Left lung (tissue), 10 donors: ENCODE results near the gene TRIM54. TPM values are rescaled to one million over a fixed set of nuclear protein-coding genes. Genes with fewer than 3 reads are reported as not detected.
A peak's percentile ranks its signal among the peaks of the same experiment; 100 is the strongest.

Experiments
- ATAC-seq: fragments of 200-7000 bp; cut with Tn5 transposase; one replicate; pipeline ENCODE4 v1.9.1; 2020; ENCODE audit warnings: moderate library complexity
- DNase-seq, 4 donors: peaks; one replicate each; pipeline ENCODE4 v3.0.0-alpha.2; 2013 to 2020
- H3K27ac ChIP-seq, 2 donors: fragments of 200-600 bp; sonication (generic) in 1 of 2; one replicate each; pipeline versions ENCODE4 v1.5.0 to v1.8.0; 2020 to 2021
- H3K27me3 ChIP-seq, 2 donors: fragments of 200-600 bp; sonication (generic) in 1 of 2; one replicate each; pipeline versions ENCODE4 v1.5.0 to v1.8.0; 2020 to 2021
- H3K36me3 ChIP-seq, 2 donors: fragments of 200-600 bp; sonication (generic) in 1 of 2; one replicate each; pipeline versions ENCODE4 v1.5.0 to v1.8.0; 2020 to 2021
- H3K4me1 ChIP-seq, 2 donors: fragments of 200-600 bp; one replicate each; pipeline ENCODE4 v1.8.0; 2021
- H3K4me3 ChIP-seq, 2 donors: fragments of 200-600 bp; sonication (generic) in 1 of 2; one replicate each; pipeline versions ENCODE4 v1.5.0 to v1.8.0; 2020 to 2021; ENCODE audit warnings: mild to moderate bottlenecking in 1 of 2
- H3K9me3 ChIP-seq, 2 donors: fragments of 200-600 bp; sonication (generic) in 1 of 2; one replicate each; pipeline versions ENCODE4 v1.5.0 to v1.8.0; 2020 to 2021
- intact Hi-C, 2 donors: fragments of 100-400 bp; cut with DNase I; formaldehyde crosslinking; loops; one replicate each; pipeline versions ENCODE4 v1.11.2 to v1.14.2; 2022
- polyA plus RNA-seq, 6 donors: library from polyadenylated mRNA; unstranded; fragments of 120-200 nt; gene quantifications; one replicate each; pipeline ENCODE4 v1.2.1, GENCODE V29; 2013; ENCODE audit not compliant: insufficient read length in 6 of 6
- total RNA-seq, 2 donors: library from RNA; stranded (reverse); fragmentation: NEBNext Ultra II Directional; extraction: Animal tissue kit (Norgen Biotek cat#: 25700); gene quantifications; one replicate each; pipeline ENCODE4 v1.2.1, GENCODE V29; 2021
- TF ChIP-seq, protein P1 (sequence below), 2 donors: fragments of 200-600 bp; sonication (generic) in 1 of 2; IDR thresholded peaks; one replicate each; pipeline versions ENCODE4 v1.5.0 to v1.8.0; 2021; ENCODE audit warnings: antibody characterized with exemption in 2 of 2
- donor health status: DM: no; HTN: yes; CAD: no.
- donor health status: DM: no; HTN: no; CAD: no.

TRIM54 gene
- total and polyA plus RNA-seq, 8 donors = 0.07 to 0.17 (median 0.09) TPM; not detected in 2

DNA sequence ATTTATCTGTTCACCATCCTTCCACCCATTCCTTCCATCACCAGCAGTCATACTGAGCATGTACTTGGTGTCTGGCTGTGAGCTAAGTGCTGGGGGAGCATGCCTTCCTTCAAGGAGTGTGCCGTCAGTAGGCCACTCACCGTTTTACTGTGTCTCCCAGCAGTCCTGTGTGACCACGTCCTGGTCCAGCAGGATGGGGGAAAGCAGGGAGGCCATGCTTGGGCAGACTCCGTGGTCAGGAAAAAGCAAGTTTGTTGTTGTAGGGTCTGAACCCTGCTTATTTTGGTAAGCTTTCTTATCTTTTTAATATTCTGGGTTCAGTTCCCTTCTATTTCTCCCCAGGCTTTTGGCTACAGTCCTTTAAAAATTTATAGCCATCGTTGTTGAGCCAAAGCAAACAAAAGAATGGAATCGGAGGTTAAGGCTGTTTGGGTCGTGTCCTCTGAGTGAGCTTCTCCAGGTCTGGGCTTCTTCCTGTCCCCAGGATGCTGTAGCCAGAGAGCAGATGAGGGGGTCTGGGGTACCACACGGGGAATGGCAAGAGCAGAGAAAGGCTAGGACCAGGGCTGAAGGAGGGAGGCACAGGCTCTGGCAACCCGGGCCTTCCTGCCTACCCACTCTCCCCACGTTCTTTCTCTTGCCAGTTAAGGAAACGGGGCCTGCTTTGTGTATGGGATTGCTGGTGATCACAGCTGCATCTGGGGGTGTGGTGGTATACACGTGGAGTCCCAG is 32.9 kb upstream of the TRIM54 start:
- DNase-seq = no peak
- peaks cover 0 to 5% of the 10 kb centered on the region in 2 donors for H3K36me3 ChIP-seq
- H3K9me3 ChIP-seq = no peaks in the 10 kb centered on the region
- intact Hi-C loops = no loop called here
- no peak overlapping the region for H3K4me3 ChIP-seq
- TF ChIP-seq, protein P1, sequence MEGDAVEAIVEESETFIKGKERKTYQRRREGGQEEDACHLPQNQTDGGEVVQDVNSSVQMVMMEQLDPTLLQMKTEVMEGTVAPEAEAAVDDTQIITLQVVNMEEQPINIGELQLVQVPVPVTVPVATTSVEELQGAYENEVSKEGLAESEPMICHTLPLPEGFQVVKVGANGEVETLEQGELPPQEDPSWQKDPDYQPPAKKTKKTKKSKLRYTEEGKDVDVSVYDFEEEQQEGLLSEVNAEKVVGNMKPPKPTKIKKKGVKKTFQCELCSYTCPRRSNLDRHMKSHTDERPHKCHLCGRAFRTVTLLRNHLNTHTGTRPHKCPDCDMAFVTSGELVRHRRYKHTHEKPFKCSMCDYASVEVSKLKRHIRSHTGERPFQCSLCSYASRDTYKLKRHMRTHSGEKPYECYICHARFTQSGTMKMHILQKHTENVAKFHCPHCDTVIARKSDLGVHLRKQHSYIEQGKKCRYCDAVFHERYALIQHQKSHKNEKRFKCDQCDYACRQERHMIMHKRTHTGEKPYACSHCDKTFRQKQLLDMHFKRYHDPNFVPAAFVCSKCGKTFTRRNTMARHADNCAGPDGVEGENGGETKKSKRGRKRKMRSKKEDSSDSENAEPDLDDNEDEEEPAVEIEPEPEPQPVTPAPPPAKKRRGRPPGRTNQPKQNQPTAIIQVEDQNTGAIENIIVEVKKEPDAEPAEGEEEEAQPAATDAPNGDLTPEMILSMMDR (IDR thresholded peaks at IDR 0.05) = no peak
- H3K27ac ChIP-seq = no peak overlapping the region
- H3K4me1 ChIP-seq = peaks cover 0 to 6% of the 10 kb centered on the region in 2 donors
- no peak for ATAC-seq
- H3K27me3 ChIP-seq = peaks cover 0 to 51% of the 10 kb centered on the region in 2 donors

DNA sequence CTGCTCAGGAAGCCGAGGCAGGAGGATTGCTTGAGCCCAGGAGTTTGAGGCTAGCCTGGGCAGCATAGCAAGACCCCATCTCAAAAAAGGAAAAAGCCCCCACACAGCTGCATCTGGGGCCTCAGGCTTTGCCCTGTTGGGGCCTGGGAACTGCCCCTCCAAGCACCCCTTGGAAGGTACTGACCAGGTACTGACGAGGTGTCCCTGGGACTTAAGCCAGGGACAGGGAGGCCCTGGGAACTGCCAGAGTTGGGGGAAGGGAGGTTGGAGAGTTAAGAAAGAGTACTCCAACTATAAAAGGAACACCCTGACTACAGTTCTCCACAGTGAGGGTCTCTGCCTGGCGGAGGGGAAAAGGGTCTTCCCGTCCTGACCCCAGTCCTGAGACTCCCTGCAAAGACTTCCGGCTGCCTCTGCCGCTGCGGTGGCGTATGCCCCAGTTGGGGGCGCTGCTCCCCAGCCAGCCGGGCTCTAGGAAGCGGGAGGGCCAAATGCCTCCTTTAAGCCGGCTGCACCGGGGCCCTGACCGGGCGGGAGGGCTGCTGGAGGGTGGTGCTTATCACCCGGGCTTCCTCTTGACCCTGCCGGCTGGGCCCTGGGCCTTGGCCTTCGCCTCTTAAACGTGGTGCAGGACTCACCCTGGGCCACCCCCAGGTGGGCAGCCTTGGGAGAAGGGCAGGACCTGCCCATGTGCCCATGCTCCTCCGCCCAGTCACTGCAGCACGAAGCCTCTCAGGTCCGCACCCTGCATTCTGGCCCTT is 32.2 kb upstream of the TRIM54 start:
- H3K27ac ChIP-seq = no peak overlapping the region
- H3K4me1 ChIP-seq = peaks cover 0 to 6% of the 10 kb centered on the region in 2 donors
- DNase-seq = peak in 2 of 4 donors; percentile 39 to 86
- H3K36me3 ChIP-seq = no peaks in the 10 kb centered on the region
- peak; percentile 97 for ATAC-seq
- peaks cover 0 to 56% of the 10 kb centered on the region in 2 donors for H3K27me3 ChIP-seq
- intact Hi-C loops = no loop called here
- no peak overlapping the region for H3K4me3 ChIP-seq
- H3K9me3 ChIP-seq = no peaks in the 10 kb centered on the region
- TF ChIP-seq, protein P1 (IDR thresholded peaks at IDR 0.05) = peak; percentile 46 to 50

DNA sequence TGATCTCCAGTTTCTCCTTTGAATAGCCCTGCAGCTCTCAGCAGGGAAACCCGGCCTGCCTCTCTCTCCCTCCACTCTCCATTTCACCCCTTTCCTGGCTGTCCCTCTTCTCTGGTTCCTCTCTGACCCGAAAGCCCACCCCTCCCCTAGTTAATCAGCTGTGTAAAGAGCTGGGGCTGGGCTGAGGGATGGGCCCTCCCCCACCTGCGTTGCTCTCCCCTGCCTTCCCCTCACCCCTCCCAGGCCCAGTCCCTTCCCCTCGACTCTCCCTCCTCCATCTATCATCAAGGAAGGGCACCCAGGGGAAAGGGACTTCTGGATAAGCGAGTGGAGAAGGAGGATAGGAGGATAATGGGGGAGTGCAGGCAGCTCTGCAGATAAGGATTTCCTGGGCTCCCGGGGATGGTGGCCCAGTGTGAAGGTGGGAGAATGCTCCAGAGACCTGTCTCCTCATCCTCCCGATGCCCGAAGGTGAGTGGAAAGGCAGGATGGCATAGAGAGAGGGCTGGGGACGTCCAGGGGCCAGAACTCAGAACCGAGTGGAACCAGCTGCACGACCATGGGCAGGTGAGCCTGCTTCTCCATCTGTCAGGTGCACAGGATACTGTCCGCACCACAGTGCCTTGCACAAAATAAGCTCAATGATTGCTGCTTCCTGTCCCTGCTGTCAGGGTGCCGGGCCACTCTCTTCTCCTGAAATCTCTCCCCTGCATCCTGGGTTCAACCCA is 31.4 kb upstream of the TRIM54 start:
- TF ChIP-seq, protein P1 (IDR thresholded peaks at IDR 0.05) = no peak
- H3K27me3 ChIP-seq = peaks cover 0 to 60% of the 10 kb centered on the region in 2 donors
- intact Hi-C loops = no loop called here
- no peak overlapping the region for H3K27ac ChIP-seq
- no peak for DNase-seq
- no peaks in the 10 kb centered on the region for H3K36me3 ChIP-seq
- H3K4me3 ChIP-seq = no peak overlapping the region
- H3K4me1 ChIP-seq = peaks cover 0 to 6% of the 10 kb centered on the region in 2 donors
- no peaks in the 10 kb centered on the region for H3K9me3 ChIP-seq
- no peak for ATAC-seq

DNA sequence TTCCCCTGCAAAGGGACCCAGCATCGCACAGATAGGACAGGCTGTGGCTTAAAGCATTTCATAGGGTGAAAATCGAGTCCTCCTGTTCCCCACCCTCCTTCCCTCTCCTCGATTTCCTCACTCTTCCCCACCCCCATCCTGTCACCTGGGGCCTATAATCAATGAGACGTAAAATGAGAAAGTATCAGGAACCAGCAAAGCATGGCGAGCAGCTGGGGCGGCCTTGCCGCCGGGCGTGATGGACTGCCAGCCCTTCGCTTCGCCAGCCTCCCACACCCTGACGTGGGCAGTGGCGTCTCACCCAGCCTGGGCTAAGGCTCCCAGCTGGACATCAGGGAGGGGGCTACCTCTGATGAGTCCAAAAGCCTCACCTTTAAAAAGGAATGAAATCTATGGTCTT is 30.5 kb upstream of the TRIM54 start:
- Histone ChIP-seq H3K27ac (no peak overlapping the region), H3K27me3 (peaks cover 0 to 69% of the 10 kb centered on the region in 2 donors), H3K4me3 (no peak overlapping the region), H3K36me3 (no peaks in the 10 kb centered on the region), H3K9me3 (no peaks in the 10 kb centered on the region), H3K4me1 (peaks cover 0 to 6% of the 10 kb centered on the region in 2 donors)
- TF ChIP-seq, protein P1 (IDR thresholded peaks at IDR 0.05) = no peak
- DNase-seq = no peak
- intact Hi-C loops = no loop called here
- ATAC-seq = no peak
